ENCODE results near the gene ACYP2.

GRCh38 chr2:54107455-54107764 lies 8.0 kb upstream of the ACYP2 start:
- TF ChIP-seq SNAI2 (CRISPR knock-in tag; IDR thresholded peaks at IDR 0.05): no peak
- no peak for TF ChIP-seq ZFP30 (CRISPR knock-in tag; IDR thresholded peaks at IDR 0.05)
- TF ChIP-seq ARNTL (CRISPR knock-in tag; IDR thresholded peaks at IDR 0.05; ENCODE audit: borderline replicate concordance, low read depth): no peak
- no peak for TF ChIP-seq TCF4 (CRISPR knock-in tag; IDR thresholded peaks at IDR 0.05; ENCODE audit: borderline replicate concordance)
